SK-N-SH treated with all-trans-retinoic acid at 6 μM for 48 hours (cell line): ENCODE data around the gene SERTAD3.
A peak's percentile ranks its signal among the peaks of the same experiment; 100 is the strongest.

Experiments
- ATAC-seq: fragments of 200-7000 bp; cut with Tn5 transposase; 3 replicates; pipeline ENCODE4 v1.9.1; 2020; ENCODE audit warnings: mild to moderate bottlenecking, moderate library complexity
- BACH2 ChIP-seq: fragments of 250-450 bp; sonication (Bioruptor Pico); IDR thresholded peaks from 2 replicates; pipeline ENCODE4 v1.9.0; 2021; ENCODE audit warnings: mild to moderate bottlenecking, borderline replicate concordance
- CREB5 ChIP-seq: fragments of 250-450 bp; sonication (Bioruptor Pico); IDR thresholded peaks from 2 replicates; pipeline ENCODE4 v1.5.1; 2020; ENCODE audit warnings: low read depth, mild to moderate bottlenecking, moderate library complexity
- CSDC2 ChIP-seq: fragments of 250-450 bp; sonication (Bioruptor Pico); IDR thresholded peaks from 2 replicates; pipeline ENCODE4 v1.5.0; 2020; ENCODE audit warnings: mild to moderate bottlenecking, moderate library complexity
- CSRNP3 ChIP-seq: fragments of 250-450 bp; sonication (Bioruptor Pico); IDR thresholded peaks from 2 replicates; pipeline ENCODE4 v1.5.1; 2021; ENCODE audit warnings: mild to moderate bottlenecking, moderate library complexity
- ESRRG ChIP-seq: fragments of 250-450 bp; sonication (Bioruptor Pico); IDR thresholded peaks from 2 replicates; pipeline ENCODE4 v1.6.1; 2021; ENCODE audit warnings: mild to moderate bottlenecking
- GLIS3 ChIP-seq: fragments of 250-450 bp; sonication (Bioruptor Pico); IDR thresholded peaks from 2 replicates; pipeline ENCODE4 v1.5.0; 2020; ENCODE audit warnings: mild to moderate bottlenecking, moderate library complexity
- ISL1 ChIP-seq: fragments of 250-450 bp; sonication (Bioruptor Pico); IDR thresholded peaks from 2 replicates; pipeline ENCODE4 v2.1.2; 2022; ENCODE audit warnings: mild to moderate bottlenecking, moderate library complexity
- OSR1 ChIP-seq: fragments of 250-450 bp; sonication (Bioruptor Pico); IDR thresholded peaks from 2 replicates; pipeline ENCODE4 v1.8.0; 2022; ENCODE audit warnings: moderate library complexity, mild to moderate bottlenecking, inconsistent platforms
- PATZ1 ChIP-seq: fragments of 250-450 bp; sonication (Bioruptor Pico); IDR thresholded peaks from 2 replicates; pipeline ENCODE4 v1.8.0; 2020; ENCODE audit warnings: mild to moderate bottlenecking, moderate library complexity, borderline replicate concordance
- POU6F1 ChIP-seq: fragments of 250-450 bp; sonication (Bioruptor Pico); IDR thresholded peaks from 2 replicates; pipeline ENCODE4 v1.8.0; 2021; ENCODE audit warnings: low read depth, mild to moderate bottlenecking, moderate library complexity, borderline replicate concordance
- PPARA ChIP-seq: fragments of 250-450 bp; sonication (Bioruptor Pico); IDR thresholded peaks from 2 replicates; pipeline ENCODE4 v1.5.0; 2020; ENCODE audit warnings: mild to moderate bottlenecking, borderline replicate concordance
- RARB ChIP-seq: fragments of 250-450 bp; sonication (Bioruptor Pico); IDR thresholded peaks from 2 replicates; pipeline ENCODE4 v1.8.0; 2021; ENCODE audit warnings: mild to moderate bottlenecking, moderate library complexity
- SNAI2 ChIP-seq: fragments of 250-450 bp; sonication (Bioruptor Pico); IDR thresholded peaks from 2 replicates; pipeline ENCODE4 v1.5.0; 2020; ENCODE audit warnings: mild to moderate bottlenecking, moderate library complexity
- TCF4 ChIP-seq: fragments of 250-450 bp; sonication (Bioruptor Pico); IDR thresholded peaks from 2 replicates; pipeline ENCODE4 v1.8.0; 2021; ENCODE audit warnings: mild to moderate bottlenecking, moderate library complexity, borderline replicate concordance
- TOX ChIP-seq: fragments of 250-450 bp; sonication (Bioruptor Pico); IDR thresholded peaks from 2 replicates; pipeline ENCODE4 v1.8.0; 2021; ENCODE audit warnings: mild to moderate bottlenecking, moderate library complexity, borderline replicate concordance
- TSHZ2 ChIP-seq: fragments of 250-450 bp; sonication (Bioruptor Pico); IDR thresholded peaks from 2 replicates; pipeline ENCODE4 v1.5.0; 2020; ENCODE audit warnings: mild to moderate bottlenecking, moderate library complexity
- ZC3H10 ChIP-seq: fragments of 250-450 bp; sonication (Bioruptor Pico); IDR thresholded peaks from 2 replicates; pipeline ENCODE4 v1.5.1; 2021; ENCODE audit warnings: mild to moderate bottlenecking, moderate library complexity
- ZFP3 ChIP-seq: fragments of 250-450 bp; sonication (Bioruptor Pico); IDR thresholded peaks from 2 replicates; pipeline ENCODE4 v1.5.0; 2020; ENCODE audit warnings: mild to moderate bottlenecking, moderate library complexity
- ZFP30 ChIP-seq: fragments of 450-650 bp; formaldehyde crosslinking; IDR thresholded peaks from 2 replicates; pipeline ENCODE4 v1.5.0; 2022; ENCODE audit warnings: mild to moderate bottlenecking, moderate library complexity
- ZNF565 ChIP-seq: fragments of 450-650 bp; formaldehyde crosslinking; conservative IDR thresholded peaks from 2 replicates; pipeline ENCODE4 v1.5.0; 2020; ENCODE audit warnings: low read depth, mild to moderate bottlenecking, moderate library complexity
- ZNF8 ChIP-seq: fragments of 450-650 bp; formaldehyde crosslinking; IDR thresholded peaks from 2 replicates; pipeline ENCODE4 v1.5.0; 2020; ENCODE audit warnings: mild to moderate bottlenecking, moderate library complexity

The SERTAD3 gene

GRCh38 chr19:40421993-40422747 lies 22.0 kb downstream of the SERTAD3 start:
- TF ChIP-seq ESRRG (CRISPR knock-in tag) (no peak), GLIS3 (no peak), CSDC2 (CRISPR knock-in tag) (no peak), TOX (no peak), PPARA (CRISPR knock-in tag) (no peak), ZNF565 (CRISPR knock-in tag) (no peak), RARB (CRISPR knock-in tag) (no peak), ZC3H10 (CRISPR knock-in tag) (no peak)
- TF ChIP-seq, all 23 proteins: peak for 0

GRCh38 chr19:40420766-40421765 lies 23.1 kb downstream of the SERTAD3 start:
- peak; percentile 74 for ATAC-seq
- 0 out of 2 replicates have a peak, but pooled peaks have one; percentile 58 for TF ChIP-seq GLIS3
- TF ChIP-seq CSDC2 (CRISPR knock-in tag): no peak
- TF ChIP-seq CSRNP3: no peak
- TF ChIP-seq SNAI2 (CRISPR knock-in tag): peak; percentile 84; the same call in 1 of the 2 replicates
- TF ChIP-seq TSHZ2 (CRISPR knock-in tag): peak; percentile 86
- no peak for TF ChIP-seq CREB5 (CRISPR knock-in tag)
- TF ChIP-seq ISL1 (CRISPR knock-in tag): peak; percentile 20; the same call in 1 of the 2 replicates
- peak; percentile 92 for TF ChIP-seq PATZ1 (CRISPR knock-in tag)
- peak; percentile 46 for TF ChIP-seq TCF4 (CRISPR knock-in tag)
- TF ChIP-seq, all 23 proteins: peak for 6

More at GRCh38 chr19:40421993-40422747, 22.0 kb downstream of the SERTAD3 start:
- no peak for ATAC-seq

GRCh38 chr19:40420451-40420765 lies 23.7 kb downstream of the SERTAD3 start:
- no peak for ATAC-seq
- TF ChIP-seq SNAI2 (CRISPR knock-in tag): no peak
- no peak for TF ChIP-seq POU6F1
- no peak for TF ChIP-seq TCF4 (CRISPR knock-in tag)
- TF ChIP-seq RARB (CRISPR knock-in tag): no peak
- TF ChIP-seq ZFP3: no peak
- TF ChIP-seq ZNF8: no peak
- TF ChIP-seq ZFP30 (CRISPR knock-in tag): no peak
- no peak for TF ChIP-seq BACH2 (CRISPR knock-in tag)
- TF ChIP-seq CSRNP3: no peak
- no peak for TF ChIP-seq GLIS3
- no peak for TF ChIP-seq OSR1
- no peak for TF ChIP-seq PPARA (CRISPR knock-in tag)
- TF ChIP-seq ISL1 (CRISPR knock-in tag): no peak
- no peak for TF ChIP-seq CREB5 (CRISPR knock-in tag)
- TF ChIP-seq CSDC2 (CRISPR knock-in tag): no peak
- no peak for TF ChIP-seq ESRRG (CRISPR knock-in tag)
